ENCODE data around the gene HLA-C.
"Not testable (repeated sequence)": the region's sequence is repeated elsewhere in the genome, so short reads cannot be mapped to it uniquely, and the experiment has no call there.

Gene HLA-C

GRCh38 chr6:31268836-31269235 lies 3.1 kb downstream of the HLA-C start:
- DNase-seq, result peak in 1 of 2 experiments; percentile 23

DNA sequence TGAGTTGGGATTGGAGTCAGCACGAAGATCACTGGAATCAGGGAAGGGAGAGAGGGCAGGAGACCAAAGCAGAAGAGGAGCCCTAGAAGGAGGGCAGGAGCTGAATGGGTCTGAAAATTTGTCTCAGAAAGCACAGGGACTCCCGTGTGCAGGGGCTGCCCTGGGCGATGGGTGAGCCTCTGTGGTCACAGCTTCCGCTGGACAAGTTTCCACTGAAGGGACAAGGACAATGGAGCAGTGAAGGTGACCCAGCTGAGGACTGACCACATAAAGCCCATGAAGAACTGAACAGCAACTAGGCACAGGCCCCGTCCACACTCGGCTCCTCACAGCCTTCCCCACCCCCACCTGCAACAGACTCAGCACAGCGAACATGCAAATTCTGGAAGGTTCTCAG lies 3.5 kb downstream of the HLA-C start:
- no peak for DNase-seq

DNA sequence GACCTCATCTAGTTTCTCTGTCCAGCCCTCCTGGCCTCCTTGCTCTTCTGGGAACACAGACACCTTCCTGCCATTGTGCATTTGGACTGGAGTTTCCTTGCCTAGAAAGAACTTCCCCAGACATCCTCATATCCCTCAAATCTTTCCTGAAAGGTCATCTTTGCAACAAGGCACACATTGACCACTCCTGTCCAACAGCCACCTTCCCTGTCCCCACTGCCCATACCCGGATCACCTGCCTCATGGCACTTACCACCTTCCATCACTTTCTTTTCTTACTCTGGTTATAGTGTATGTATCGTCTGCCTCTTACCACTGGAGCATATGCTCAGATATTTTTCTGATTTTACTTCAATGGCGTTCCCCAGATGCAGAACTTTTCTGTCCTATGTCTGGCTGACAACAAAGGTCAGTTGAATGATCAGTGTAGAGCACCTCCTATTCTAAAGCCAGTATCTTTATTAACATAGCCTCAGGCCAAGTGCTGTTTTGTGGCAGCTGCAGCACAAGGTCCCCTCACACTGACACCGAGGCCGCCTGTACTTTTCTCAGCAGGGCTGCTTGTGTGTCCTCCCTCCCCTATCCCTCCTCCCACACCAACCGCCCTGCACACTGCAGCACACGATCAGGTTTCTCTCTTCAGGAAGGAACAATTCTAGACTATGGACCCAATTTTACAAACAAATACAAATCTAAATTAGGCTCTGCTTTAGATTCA lies 4.1 kb downstream of the HLA-C start:
- peak; percentile 24 to 53 for DNase-seq

GRCh38 chr6:31266567-31267360 lies 5.1 kb downstream of the HLA-C start:
- no peak for DNase-seq

DNA sequence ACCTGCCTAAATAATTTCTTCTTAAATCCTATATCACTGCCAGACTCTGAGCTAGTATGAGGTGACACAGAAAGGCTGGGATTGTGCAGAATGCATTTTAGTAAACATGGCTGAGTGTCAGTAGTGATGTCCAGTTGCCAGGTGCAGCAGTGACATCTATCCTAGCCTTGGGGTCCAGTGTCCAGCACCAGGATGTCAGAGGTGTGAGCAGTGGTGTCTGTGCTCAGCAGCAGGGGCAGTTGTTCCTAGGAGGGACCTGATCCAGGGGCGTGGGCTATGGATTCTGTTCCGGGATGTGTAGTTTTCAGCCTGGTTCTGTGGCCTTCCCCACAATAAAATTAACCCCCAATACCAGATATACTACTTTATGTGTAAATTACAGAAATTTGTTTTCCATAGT lies 6.0 kb downstream of the HLA-C start:
- no peak for DNase-seq

DNA sequence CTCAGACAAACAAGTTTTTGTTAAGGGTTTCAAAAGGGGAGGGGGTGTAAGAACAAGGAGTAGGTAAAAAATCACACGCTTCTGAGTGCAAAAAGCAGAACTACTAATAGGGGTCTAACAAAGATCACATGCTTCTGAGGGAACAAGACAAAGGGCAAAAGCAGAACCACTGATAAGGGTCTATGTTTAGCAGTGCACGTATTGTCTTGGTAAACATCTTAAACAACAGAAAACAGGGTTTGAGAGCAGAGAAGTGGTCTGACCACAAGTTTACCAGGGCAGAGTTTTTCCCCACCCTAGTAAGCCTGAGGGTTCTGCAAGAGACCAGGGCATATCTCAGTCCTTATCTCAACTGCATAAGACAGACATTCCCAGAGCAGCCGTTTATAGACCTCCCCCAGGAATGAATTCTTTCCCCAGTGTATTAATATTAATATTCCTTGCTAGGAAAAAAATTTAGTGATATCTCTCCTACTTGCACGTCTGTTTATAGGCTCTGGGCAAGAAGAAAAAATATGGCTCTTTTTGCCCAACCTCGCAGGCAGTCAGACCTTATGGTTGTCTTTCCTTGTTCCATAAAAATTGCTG lies 8.5 kb downstream of the HLA-C start:
- not testable (repeated sequence) for DNase-seq

GRCh38 chr6:31259995-31260394 lies 11.9 kb downstream of the HLA-C start:
- not testable (repeated sequence) for DNase-seq

DNA sequence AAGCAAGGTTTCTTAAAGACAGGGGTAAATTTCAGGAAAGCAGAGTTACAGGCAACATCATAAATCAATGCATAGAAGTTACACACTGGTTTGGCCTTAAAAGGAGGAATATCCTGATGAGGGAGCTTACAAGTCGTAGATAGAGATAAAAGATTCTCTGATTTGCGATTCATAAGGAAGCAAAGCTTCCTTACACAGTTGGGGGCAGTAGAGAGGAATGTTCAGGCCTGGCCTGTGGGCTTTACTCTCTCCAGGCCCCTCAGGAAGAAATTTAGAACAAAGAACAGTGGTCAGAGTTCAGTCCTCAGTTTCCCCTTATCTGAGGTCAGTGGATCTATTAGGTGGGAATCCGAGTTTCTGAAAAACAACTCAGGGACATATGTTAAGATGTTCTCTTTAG lies 19.3 kb downstream of the HLA-C start:
- no peak for DNase-seq

- DNase-seq, result no peak
Measured at GRCh38 chr6:31251261-31251660, 20.6 kb downstream of the HLA-C start.

DNA sequence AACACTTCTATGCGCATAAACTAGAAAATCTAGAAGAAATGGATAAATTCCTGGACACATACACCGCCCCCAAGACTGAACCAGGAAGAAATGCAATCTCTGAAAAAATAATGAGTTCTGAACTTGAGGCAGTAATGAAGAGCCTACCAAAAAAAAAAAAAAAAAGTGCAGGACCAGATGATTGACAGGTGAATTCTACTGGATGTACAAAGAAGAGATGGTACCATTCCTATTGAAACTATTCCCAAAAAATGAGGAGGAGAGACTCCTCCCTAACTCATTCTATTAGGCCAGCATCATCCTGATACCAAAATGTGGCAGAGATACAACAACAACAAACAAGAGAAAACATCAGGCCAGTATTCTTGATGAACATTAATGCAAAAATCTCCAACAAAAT lies 22.7 kb downstream of the HLA-C start:
- no peak for DNase-seq

- DNase-seq, result no peak
Measured at GRCh38 chr6:31247813-31248212, 24.1 kb downstream of the HLA-C start.

- DNase-seq, result no peak
Measured at GRCh38 chr6:31246051-31246521, 25.8 kb downstream of the HLA-C start.

DNA sequence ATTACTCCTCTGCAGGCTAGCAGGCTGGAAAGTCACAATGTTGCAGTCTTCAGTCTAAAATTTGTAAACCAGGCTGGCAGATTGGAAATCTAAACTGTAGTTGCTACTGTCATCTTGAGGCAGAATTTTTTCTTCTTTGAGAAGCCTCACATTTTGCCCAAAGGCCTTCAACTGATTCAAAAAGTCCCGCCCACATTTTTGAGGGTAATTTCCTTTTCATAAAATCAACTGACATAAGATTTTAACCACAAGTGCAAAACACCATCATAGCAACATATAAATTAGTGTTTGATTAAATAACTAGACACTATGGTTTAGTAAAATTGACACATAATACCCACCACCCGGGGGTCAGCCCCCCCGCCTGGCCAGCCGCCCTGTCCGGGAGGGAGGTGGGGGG lies 28.4 kb downstream of the HLA-C start:
- no peak for DNase-seq

DNA sequence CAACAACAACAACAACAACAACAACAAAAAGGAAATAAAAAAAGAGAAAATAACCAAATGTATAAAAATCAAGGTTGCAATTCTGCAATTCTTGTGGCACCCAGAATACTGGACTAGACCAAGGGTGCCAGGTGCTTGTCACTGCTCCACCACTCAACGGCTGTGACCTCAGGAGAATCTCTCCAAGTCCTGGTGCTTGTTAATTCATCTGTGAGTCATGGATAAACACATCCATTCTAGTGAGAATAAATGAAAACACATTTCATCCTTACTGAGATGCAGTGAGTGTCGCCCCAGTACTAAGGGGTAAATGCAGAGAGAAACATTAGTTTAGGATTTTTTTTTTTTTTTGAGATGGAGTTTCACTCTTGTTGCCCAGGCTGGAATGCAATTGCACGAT lies 32.0 kb downstream of the HLA-C start:
- DNase-seq, result no peak

- DNase-seq, result not testable (repeated sequence)
Measured at GRCh38 chr6:31234101-31234500, 37.8 kb downstream of the HLA-C start.

- DNase-seq, result no peak
Measured at GRCh38 chr6:31228476-31228875, 43.4 kb downstream of the HLA-C start.

DNA sequence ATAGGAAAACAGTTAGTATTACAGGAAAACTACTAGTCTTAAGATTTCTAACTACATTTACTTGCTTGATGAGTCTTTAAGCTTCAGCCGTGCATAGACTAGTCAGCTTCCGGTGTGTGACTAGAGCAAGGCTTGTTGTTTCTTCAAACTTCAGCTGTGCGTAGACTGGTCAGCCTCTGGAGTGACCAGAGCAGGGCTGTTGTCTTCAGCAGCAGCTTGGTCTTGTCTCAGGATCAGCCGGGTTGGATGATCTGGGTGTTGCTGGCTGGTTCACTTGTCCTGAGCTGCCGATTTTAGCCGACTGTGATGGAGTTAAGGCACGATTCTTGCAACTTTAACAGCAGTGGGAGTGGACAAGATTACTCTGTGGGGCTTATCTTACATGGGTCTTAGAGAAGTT lies 44.7 kb downstream of the HLA-C start:
- DNase-seq, result no peak

DNA sequence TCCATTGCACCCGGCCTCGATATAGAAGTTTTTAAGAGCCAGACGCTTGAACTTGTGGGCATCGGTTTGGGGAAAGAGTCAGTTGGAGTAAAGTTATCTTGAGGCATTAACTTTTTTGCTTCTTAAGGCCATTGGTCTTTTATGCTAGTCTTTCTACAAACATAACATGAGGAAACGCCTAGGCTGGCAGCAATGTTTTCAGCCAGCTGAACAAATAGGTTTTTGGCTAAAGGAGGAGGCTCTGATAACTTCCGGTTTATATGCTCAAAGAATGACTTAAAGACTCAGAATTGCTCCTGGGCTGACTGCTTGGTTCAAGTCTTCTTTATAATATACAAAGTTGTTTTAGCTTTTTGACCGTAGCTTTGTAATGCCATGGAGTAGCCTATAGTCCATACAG lies 46.2 kb downstream of the HLA-C start:
- DNase-seq, result no peak

DNA sequence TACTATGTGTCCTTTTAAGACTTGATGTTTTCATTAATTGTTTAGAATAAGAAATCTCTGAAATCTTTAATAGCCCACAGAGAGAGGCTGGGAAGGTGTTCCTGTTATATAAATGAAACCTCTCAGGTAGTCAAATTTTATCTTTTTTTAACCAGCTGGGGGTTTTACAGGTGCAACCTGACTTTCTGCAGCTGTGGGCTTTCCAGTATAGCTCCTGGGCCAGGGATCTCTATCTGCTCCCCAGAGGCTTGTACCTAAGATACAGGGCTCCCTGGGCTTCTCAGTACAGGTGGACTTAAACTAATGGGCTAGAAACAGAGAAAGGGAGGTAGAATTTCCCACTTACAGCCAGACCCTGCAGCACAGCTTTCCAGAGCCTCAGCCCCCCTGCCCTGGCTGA lies 49.4 kb downstream of the HLA-C start:
- DNase-seq, result no peak

Measured in NCI-H2081 (cell line).